GM18526 (cell line): ENCODE results near the gene CBLIF.

Experiments used
- POLR2A ChIP-seq: IDR thresholded peaks from 3 replicates; pipeline ENCODE4 v1.6.1; 2011; ENCODE audit not compliant: insufficient read length; ENCODE audit errors: extremely low read depth

Gene CBLIF

GRCh38 chr11:59845399-59845798, at the start of gene CBLIF:
TSS of gene CBLIF (minus strand) at chr11:59845499. CDS start at chr11:59845453, 46 bp downstream.
- TF ChIP-seq POLR2A = no peak

- no peak for TF ChIP-seq POLR2A
Observed at GRCh38 chr11:59894616-59895015, 49.3 kb upstream of the CBLIF start.

GRCh38 chr11:59891781-59892181, 46.5 kb upstream of the CBLIF start:
- no peak for TF ChIP-seq POLR2A

- TF ChIP-seq POLR2A = no peak
Observed at GRCh38 chr11:59883597-59883996, 38.3 kb upstream of the CBLIF start.

- TF ChIP-seq POLR2A = no peak
Observed at GRCh38 chr11:59879567-59879966, 34.3 kb upstream of the CBLIF start.

GRCh38 chr11:59878575-59878974, 33.3 kb upstream of the CBLIF start, which contains the start of gene OOSP3:
TSS of gene OOSP3 (plus strand) at chr11:59878782. CDS start at chr11:59878809, 27 bp downstream.
- TF ChIP-seq POLR2A = no peak

- TF ChIP-seq POLR2A = no peak
Observed at GRCh38 chr11:59877784-59878183, 32.5 kb upstream of the CBLIF start.

- no peak for TF ChIP-seq POLR2A
Observed at GRCh38 chr11:59877325-59877724, 32.0 kb upstream of the CBLIF start.

- no peak for TF ChIP-seq POLR2A
Observed at GRCh38 chr11:59875856-59876519, 30.7 kb upstream of the CBLIF start.

GRCh38 chr11:59872076-59872475, 26.8 kb upstream of the CBLIF start:
- TF ChIP-seq POLR2A = no peak

- no peak for TF ChIP-seq POLR2A
Observed at GRCh38 chr11:59867946-59868345, 22.6 kb upstream of the CBLIF start.

- no peak for TF ChIP-seq POLR2A
Observed at GRCh38 chr11:59866836-59867235, 21.5 kb upstream of the CBLIF start.

GRCh38 chr11:59866397-59866796, 21.1 kb upstream of the CBLIF start, which contains the start of gene TCN1:
TSS of gene TCN1 (minus strand) at chr11:59866487. CDS start at chr11:59866470, 17 bp downstream.
- TF ChIP-seq POLR2A = no peak

- TF ChIP-seq POLR2A = no peak
Observed at GRCh38 chr11:59865031-59865430, 19.7 kb upstream of the CBLIF start.

GRCh38 chr11:59862252-59862651, 17.0 kb upstream of the CBLIF start:
- TF ChIP-seq POLR2A = no peak

- no peak for TF ChIP-seq POLR2A
Observed at GRCh38 chr11:59859673-59860072, 14.4 kb upstream of the CBLIF start.

GRCh38 chr11:59857439-59858434, 12.4 kb upstream of the CBLIF start:
- no peak for TF ChIP-seq POLR2A

- TF ChIP-seq POLR2A = no peak
Observed at GRCh38 chr11:59854871-59855270, 9.6 kb upstream of the CBLIF start.
